IMR-90 (cell line): ENCODE data around the gene KMT2C. TPM values are rescaled to one million over a fixed set of nuclear protein-coding genes. Genes with fewer than 3 reads are reported as not detected.

Experiments used
- ATAC-seq: fragments of 200-7000 bp; cut with Tn5 transposase; 2 replicates; pipeline ENCODE4 v1.9.1; 2020; ENCODE audit warnings: low read depth, mild to moderate bottlenecking, moderate library complexity
- BruUV-seq: library from RNA; stranded (reverse); fragments of 400-500 nt; replicated peaks from 2 replicates; lab custom pipeline; 2021; lab: Mats Ljungman, UMichigan
- CTCF ChIA-PET: fragments of 300-600 bp; formaldehyde crosslinking; extraction: SDS; loops from one replicate; lab custom pipeline; 2021; ENCODE audit warnings: antibody characterized with exemption; lab: Yijun Ruan, JAX
- POLR2A ChIA-PET: fragments of 300-600 bp; sonication (Branson Sonifier 250); formaldehyde crosslinking; loops from one replicate; lab custom pipeline; 2022; ENCODE audit warnings: antibody characterized with exemption; ENCODE audit not compliant: unreplicated experiment; lab: Charles Lee
- DNase-seq: peaks from one replicate; pipeline ENCODE4 v3.0.0; 2013
- H2AFZ ChIP-seq: replicated peaks from 2 replicates; pipeline ENCODE3; 2013; ENCODE audit warnings: low read length, mild to moderate bottlenecking; ENCODE audit not compliant: poor library complexity
- H2AK5ac ChIP-seq: 2 replicates; pipeline ENCODE4 v1.6.1; 2013; ENCODE audit warnings: low read depth, low read length, inconsistent platforms
- H2AK9ac ChIP-seq: replicated peaks from 2 replicates; pipeline ENCODE3; 2013; ENCODE audit warnings: mild to moderate bottlenecking, low read depth, low read length, moderate library complexity; ENCODE audit not compliant: poor library complexity
- H2BK120ac ChIP-seq: 2 replicates; pipeline ENCODE4 v1.6.1; 2013; ENCODE audit warnings: low read depth, low read length, inconsistent platforms
- H2BK15ac ChIP-seq: 3 replicates; pipeline ENCODE4 v1.6.1; 2013; ENCODE audit warnings: low read depth, low read length, inconsistent platforms
- H2BK20ac ChIP-seq: 2 replicates; pipeline ENCODE4 v1.6.1; 2013; ENCODE audit warnings: low read depth, mild to moderate bottlenecking, inconsistent platforms, low read length, moderate library complexity
- H2BK5ac ChIP-seq: 2 replicates; pipeline ENCODE4 v1.6.1; 2013; ENCODE audit warnings: mild to moderate bottlenecking, low read depth, low read length, inconsistent platforms; ENCODE audit not compliant: poor library complexity, severe bottlenecking
- H3K14ac ChIP-seq: replicated peaks from 2 replicates; pipeline ENCODE4 v1.6.1; 2013; ENCODE audit warnings: low read depth, low read length, inconsistent platforms
- H3K18ac ChIP-seq: 2 replicates; pipeline ENCODE4 v1.6.1; 2013; ENCODE audit warnings: low read depth, low read length, control low read depth
- H3K23ac ChIP-seq: 2 replicates; pipeline ENCODE4 v1.6.1; 2013; ENCODE audit warnings: low read depth, low read length, inconsistent platforms
- H3K27ac ChIP-seq: 2 replicates; pipeline ENCODE4 v1.5.1; 2013; ENCODE audit warnings: mild to moderate bottlenecking, control low read depth, low read length; ENCODE audit not compliant: insufficient read depth
- H3K27me3 ChIP-seq: 2 replicates; pipeline ENCODE4 v1.6.1; 2013; ENCODE audit warnings: low read length; ENCODE audit not compliant: control insufficient read depth, insufficient read depth
- H3K36me3 ChIP-seq: 2 replicates; pipeline ENCODE4 v1.6.1; 2013; ENCODE audit warnings: low read length, mixed read lengths; ENCODE audit not compliant: control insufficient read depth, insufficient read depth
- H3K4ac ChIP-seq: 2 replicates; pipeline ENCODE4 v1.6.1; 2013; ENCODE audit warnings: low read depth, low read length, inconsistent platforms
- H3K4me1 ChIP-seq: 2 replicates; pipeline ENCODE4 v1.6.1; 2013; ENCODE audit warnings: low read length, mixed read lengths; ENCODE audit not compliant: control insufficient read depth, insufficient read depth
- H3K4me2 ChIP-seq: 2 replicates; pipeline ENCODE4 v1.6.1; 2013; ENCODE audit warnings: low read depth, mild to moderate bottlenecking, control low read depth, low read length, moderate library complexity
- H3K4me3 ChIP-seq: 2 replicates; pipeline ENCODE4 v1.5.1; 2013; ENCODE audit warnings: low read depth, mild to moderate bottlenecking, control low read depth, low read length, moderate library complexity; ENCODE audit not compliant: insufficient read depth
- H3K56ac ChIP-seq: 2 replicates; pipeline ENCODE4 v1.6.1; 2013; ENCODE audit warnings: low read length, inconsistent platforms; ENCODE audit not compliant: insufficient read depth; ENCODE audit errors: extremely low read depth
- H3K79me1 ChIP-seq, 2 experiments: 2 replicates each; pipeline ENCODE4 v1.6.1; 2013; ENCODE audit warnings: low read length in 2 of 2, inconsistent platforms in 1 of 2, low read depth in 1 of 2
- H3K9ac ChIP-seq: 2 replicates; pipeline ENCODE4 v1.6.1; 2013; ENCODE audit warnings: low read depth, low read length, control low read depth
- H3K9me1 ChIP-seq: 2 replicates; pipeline ENCODE4 v1.6.1; 2013; ENCODE audit warnings: low read length, inconsistent platforms; ENCODE audit not compliant: insufficient read depth
- H3K9me3 ChIP-seq: 2 replicates; pipeline ENCODE4 v1.6.1; 2013; ENCODE audit warnings: low read length; ENCODE audit not compliant: control insufficient read depth, insufficient read depth
- H4K20me1 ChIP-seq: 2 replicates; pipeline ENCODE4 v1.6.1; 2013; ENCODE audit warnings: low read length, inconsistent platforms; ENCODE audit not compliant: insufficient read depth
- H4K5ac ChIP-seq: 2 replicates; pipeline ENCODE4 v1.6.1; 2013; ENCODE audit warnings: mild to moderate bottlenecking, low read depth, low read length, control low read depth
- H4K8ac ChIP-seq, 2 experiments: 2 replicates each; pipeline ENCODE4 v1.6.1; 2013; ENCODE audit warnings: low read depth in 2 of 2, low read length in 2 of 2, control low read depth in 1 of 2, inconsistent platforms in 1 of 2
- H4K91ac ChIP-seq: 2 replicates; pipeline ENCODE4 v1.6.1; 2013; ENCODE audit warnings: low read depth, low read length, inconsistent platforms; ENCODE audit not compliant: insufficient read depth
- BHLHE40 ChIP-seq: fragments of 150-350 bp; IDR thresholded peaks from 2 replicates; pipeline ENCODE4 v1.6.1; 2016; ENCODE audit warnings: mild to moderate bottlenecking, low read depth, low read length
- CEBPB ChIP-seq: IDR thresholded peaks from 2 replicates; pipeline ENCODE4 v1.6.1; 2012; ENCODE audit warnings: low read depth, low read length, improper control_type of control experiment
- CHD1 ChIP-seq: IDR thresholded peaks from 2 replicates; pipeline ENCODE4 v1.6.1; 2012; ENCODE audit warnings: low read depth, low read length, improper control_type of control experiment
- FOS ChIP-seq: fragments of 150-350 bp; IDR thresholded peaks from 2 replicates; pipeline ENCODE4 v1.6.1; 2016; ENCODE audit warnings: low read depth, low read length
- MAFK ChIP-seq: IDR thresholded peaks from 2 replicates; pipeline ENCODE4 v1.6.1; 2012; ENCODE audit warnings: low read depth, low read length, improper control_type of control experiment
- MXI1 ChIP-seq: IDR thresholded peaks from 2 replicates; pipeline ENCODE4 v1.6.1; 2012; ENCODE audit warnings: low read depth, mild to moderate bottlenecking, low read length, moderate library complexity, borderline replicate concordance
- NFE2L2 ChIP-seq: fragments of 150-350 bp; IDR thresholded peaks from 2 replicates; pipeline ENCODE4 v1.6.1; 2016; ENCODE audit warnings: low read depth, mild to moderate bottlenecking, low read length
- POLR2A ChIP-seq: IDR thresholded peaks from 2 replicates; pipeline ENCODE4 v1.6.1; 2012; ENCODE audit warnings: mild to moderate bottlenecking, low read depth, low read length
- RAD21 ChIP-seq: IDR thresholded peaks from 2 replicates; pipeline ENCODE4 v1.6.1; 2012; ENCODE audit warnings: low read length, improper control_type of control experiment
- RCOR1 ChIP-seq: IDR thresholded peaks from 2 replicates; pipeline ENCODE4 v1.6.1; 2012; ENCODE audit warnings: mild to moderate bottlenecking, low read length, improper control_type of control experiment; ENCODE audit not compliant: insufficient replicate concordance
- SMC3 ChIP-seq: fragments of 150-350 bp; IDR thresholded peaks from 2 replicates; pipeline ENCODE4 v1.6.1; 2016; ENCODE audit warnings: low read depth, mild to moderate bottlenecking, antibody characterized with exemption, low read length, moderate library complexity
- WGBS, 2 experiments: methylation state at CpG; one replicate each; pipeline versions ENCODE4 v1.1.5 to v1.1.7; 2013; ENCODE audit warnings: missing lambda C conversion rate in 2 of 2; ENCODE audit not compliant: insufficient read length in 1 of 2; ENCODE audit errors: extremely low coverage in 2 of 2; 5-methylcytosine and 5-hydroxymethylcytosine counted together
- dilution Hi-C: fragments of 300-500 bp; cut with HindIII; formaldehyde crosslinking; loops from one replicate; pipeline ENCODE4 v1.14.3; 2018; ENCODE audit warnings: low sequenced_read_pairs; ENCODE audit not compliant: unreplicated experiment
- in situ Hi-C: fragments of 300-500 bp; cut with MboI; formaldehyde crosslinking; loops from 3 replicates; pipeline ENCODE4 v1.14.3; 2019; ENCODE audit warnings: low sequenced_read_pairs, inconsistent platforms, mixed read lengths
- intact Hi-C: fragments of 100-400 bp; cut with micrococcal nuclease; formaldehyde crosslinking; loops from 2 replicates; pipeline ENCODE4 v1.10.0; 2022
- polyA plus RNA-seq, 3 experiments: library from polyadenylated mRNA; depleted of rRNA; stranded (reverse); fragments of >200 nt; gene quantifications; 2 replicates each; pipeline ENCODE4 v1.2.3, GENCODE V29; 2012; ENCODE audit warnings: low replicate concordance in 1 of 3
- total RNA-seq: library from RNA; depleted of rRNA; stranded (reverse); fragments of >200 nt; gene quantifications from 2 replicates; pipeline ENCODE4 v1.2.3, GENCODE V29; 2012
- TF ChIP-seq, protein P1 (sequence below): conservative IDR thresholded peaks from 2 replicates; pipeline ENCODE4 v1.5.1; 2012; ENCODE audit warnings: mild to moderate bottlenecking, low read depth, low read length, improper control_type of control experiment
- TF ChIP-seq, protein P2 (sequence below): fragments of 150-350 bp; IDR thresholded peaks from 2 replicates; pipeline ENCODE4 v1.6.1; 2016; ENCODE audit warnings: low read depth, mild to moderate bottlenecking, low read length, moderate library complexity, borderline replicate concordance
- TF ChIP-seq, protein P3 (sequence below): fragments of 150-350 bp; IDR thresholded peaks from 2 replicates; pipeline ENCODE4 v1.6.1; 2017; ENCODE audit warnings: mild to moderate bottlenecking, antibody characterized with exemption, low read length, low read depth

Gene KMT2C
- total and polyA plus RNA-seq, 2 of the 4 experiments (the other 2 are of a cell fraction) = 8.0 to 23.3 TPM

DNA sequence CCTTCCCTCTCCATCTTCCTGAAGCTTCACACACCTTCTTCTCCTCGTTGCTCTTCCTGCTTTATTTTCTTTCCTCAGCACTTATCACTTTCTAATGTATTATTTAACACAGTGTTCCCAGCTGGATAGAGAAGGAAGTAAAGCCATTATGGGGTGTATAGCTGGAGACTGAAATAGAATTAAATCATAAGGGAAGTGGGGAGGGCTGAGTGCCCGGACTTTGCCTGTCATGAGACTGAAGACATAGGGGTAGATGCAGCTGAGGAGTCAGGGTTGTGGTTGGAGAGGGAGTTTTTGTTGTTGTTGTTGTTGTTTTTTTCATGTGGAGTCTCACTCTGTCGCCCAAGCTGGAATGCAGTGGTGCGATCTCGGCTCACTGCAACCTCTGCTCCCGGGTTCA is 345.1 kb downstream of the KMT2C start:
- no peak overlapping the region for H2BK120ac ChIP-seq
- no peak overlapping the region for H4K5ac ChIP-seq
- CTCF ChIA-PET = no interaction called here
- no peak overlapping the region for H4K8ac ChIP-seq
- no peak overlapping the region for H3K27ac ChIP-seq
- no CpG with 5 or more reads among the region's 6 CpGs for WGBS, 2 experiments
- BruUV-seq = no TSS peak
- H4K20me1 ChIP-seq = no peaks in the 10 kb centered on the region
- H3K4me1 ChIP-seq = no peaks in the 10 kb centered on the region
- no peak overlapping the region for H3K4me2 ChIP-seq
- H3K79me1 ChIP-seq = peaks cover 14 to 16% of the 10 kb centered on the region in 2 experiments; a peak in 3 of 4 replicates
- ATAC-seq (no peak), DNase-seq (no peak)
- in situ Hi-C loops (no loop called here), intact Hi-C loops (no loop called here), dilution Hi-C loops (no loop called here)
- H3K36me3 ChIP-seq = no peaks in the 10 kb centered on the region
- H3K9ac ChIP-seq = no peak overlapping the region
- no peak overlapping the region for H3K56ac ChIP-seq
- no peak overlapping the region for H2BK20ac ChIP-seq
- H3K9me1 ChIP-seq = 0 out of 2 replicates have a peak, but pooled peaks cover 5% of the 10 kb centered on the region
- no peak overlapping the region for H3K4me3 ChIP-seq
- no peak overlapping the region for H2AK5ac ChIP-seq
- POLR2A ChIA-PET = no interaction called here
- H3K9me3 ChIP-seq = peaks cover 7% of the 10 kb centered on the region
- no peak overlapping the region for H2AFZ ChIP-seq
- H3K14ac ChIP-seq = no peak overlapping the region
- no peak overlapping the region for H2AK9ac ChIP-seq
- no peak overlapping the region for H2BK5ac ChIP-seq
- no peak overlapping the region for H3K23ac ChIP-seq
- H3K18ac ChIP-seq = no peak overlapping the region
- no peak overlapping the region for H4K91ac ChIP-seq
- no peak for TF ChIP-seq SMC3
- TF ChIP-seq, protein P1, sequence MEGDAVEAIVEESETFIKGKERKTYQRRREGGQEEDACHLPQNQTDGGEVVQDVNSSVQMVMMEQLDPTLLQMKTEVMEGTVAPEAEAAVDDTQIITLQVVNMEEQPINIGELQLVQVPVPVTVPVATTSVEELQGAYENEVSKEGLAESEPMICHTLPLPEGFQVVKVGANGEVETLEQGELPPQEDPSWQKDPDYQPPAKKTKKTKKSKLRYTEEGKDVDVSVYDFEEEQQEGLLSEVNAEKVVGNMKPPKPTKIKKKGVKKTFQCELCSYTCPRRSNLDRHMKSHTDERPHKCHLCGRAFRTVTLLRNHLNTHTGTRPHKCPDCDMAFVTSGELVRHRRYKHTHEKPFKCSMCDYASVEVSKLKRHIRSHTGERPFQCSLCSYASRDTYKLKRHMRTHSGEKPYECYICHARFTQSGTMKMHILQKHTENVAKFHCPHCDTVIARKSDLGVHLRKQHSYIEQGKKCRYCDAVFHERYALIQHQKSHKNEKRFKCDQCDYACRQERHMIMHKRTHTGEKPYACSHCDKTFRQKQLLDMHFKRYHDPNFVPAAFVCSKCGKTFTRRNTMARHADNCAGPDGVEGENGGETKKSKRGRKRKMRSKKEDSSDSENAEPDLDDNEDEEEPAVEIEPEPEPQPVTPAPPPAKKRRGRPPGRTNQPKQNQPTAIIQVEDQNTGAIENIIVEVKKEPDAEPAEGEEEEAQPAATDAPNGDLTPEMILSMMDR = no peak
- no peak for TF ChIP-seq MAFK
- no peak for TF ChIP-seq MXI1
- TF ChIP-seq BHLHE40 = no peak
- TF ChIP-seq, protein P2, sequence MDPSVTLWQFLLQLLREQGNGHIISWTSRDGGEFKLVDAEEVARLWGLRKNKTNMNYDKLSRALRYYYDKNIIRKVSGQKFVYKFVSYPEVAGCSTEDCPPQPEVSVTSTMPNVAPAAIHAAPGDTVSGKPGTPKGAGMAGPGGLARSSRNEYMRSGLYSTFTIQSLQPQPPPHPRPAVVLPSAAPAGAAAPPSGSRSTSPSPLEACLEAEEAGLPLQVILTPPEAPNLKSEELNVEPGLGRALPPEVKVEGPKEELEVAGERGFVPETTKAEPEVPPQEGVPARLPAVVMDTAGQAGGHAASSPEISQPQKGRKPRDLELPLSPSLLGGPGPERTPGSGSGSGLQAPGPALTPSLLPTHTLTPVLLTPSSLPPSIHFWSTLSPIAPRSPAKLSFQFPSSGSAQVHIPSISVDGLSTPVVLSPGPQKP = no peak
- TF ChIP-seq NFE2L2 = no peak
- TF ChIP-seq CHD1 = no peak
- no peak for TF ChIP-seq CEBPB
- no peak for TF ChIP-seq RCOR1
- no peak for TF ChIP-seq FOS
- no peak for TF ChIP-seq POLR2A
- TF ChIP-seq RAD21 = no peak
- TF ChIP-seq, protein P3, sequence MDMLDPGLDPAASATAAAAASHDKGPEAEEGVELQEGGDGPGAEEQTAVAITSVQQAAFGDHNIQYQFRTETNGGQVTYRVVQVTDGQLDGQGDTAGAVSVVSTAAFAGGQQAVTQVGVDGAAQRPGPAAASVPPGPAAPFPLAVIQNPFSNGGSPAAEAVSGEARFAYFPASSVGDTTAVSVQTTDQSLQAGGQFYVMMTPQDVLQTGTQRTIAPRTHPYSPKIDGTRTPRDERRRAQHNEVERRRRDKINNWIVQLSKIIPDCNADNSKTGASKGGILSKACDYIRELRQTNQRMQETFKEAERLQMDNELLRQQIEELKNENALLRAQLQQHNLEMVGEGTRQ = no peak
- no peak overlapping the region for H3K4ac ChIP-seq
- H2BK15ac ChIP-seq = no peak overlapping the region
- H3K27me3 ChIP-seq = no peaks in the 10 kb centered on the region
